AG04449 (cell line): Measurements from ENCODE around the gene PTPRC.
A peak's percentile ranks its signal among the peaks of the same experiment; 100 is the strongest.

Experiments
- CTCF ChIA-PET: fragments of 350-600 bp; formaldehyde crosslinking; extraction: SDS; loops from one replicate; lab custom pipeline; 2021; ENCODE audit warnings: antibody characterized with exemption; lab: Yijun Ruan, JAX
- POLR2A ChIA-PET: fragments of 400-600, 350-600 bp; formaldehyde crosslinking; extraction: SDS; loops from one replicate; lab custom pipeline; 2020; ENCODE audit warnings: antibody characterized with exemption, inconsistent platforms; lab: Yijun Ruan, JAX
- DNase-seq: peaks from one replicate; pipeline ENCODE4 v3.0.0-alpha.2; 2010; ENCODE audit warnings: low read depth, low spot score
- H3K4me3 ChIP-seq: 2 replicates; pipeline ENCODE4 v1.5.1; 2011; ENCODE audit warnings: low read depth, mild to moderate bottlenecking, control low read depth, low read length
- CTCF ChIP-seq: IDR thresholded peaks from one replicate; pipeline ENCODE4 v1.5.1; 2011; ENCODE audit warnings: mild to moderate bottlenecking, moderate library complexity, low read length, control low read depth, inconsistent platforms; ENCODE audit not compliant: insufficient read depth; ENCODE audit errors: missing control alignments

PTPRC gene

GRCh38 chr1:198708761-198709525, 70.1 kb downstream of the PTPRC start:
- ChIA-PET POLR2A (no interaction called here), CTCF (no interaction called here)
- no peak overlapping the region for H3K4me3 ChIP-seq
- DNase-seq = no peak
- no peak for TF ChIP-seq CTCF

- no peak for TF ChIP-seq CTCF
- POLR2A ChIA-PET = no interaction called here
- no peak overlapping the region for H3K4me3 ChIP-seq
- DNase-seq = no peak
- CTCF ChIA-PET = interaction anchor here (0.9 to 1.1 kb wide), 2 partner anchors 12 to 752 kb away, joined by 3 to 4 read pairs; no protein-coding TSS in a partner anchor
Observed at GRCh38 chr1:198711837-198712236, 73.0 kb downstream of the PTPRC start.

- CTCF ChIA-PET = interaction anchor here (1.4 kb wide), 1 partner anchor 11 kb away, joined by 5 read pairs; no protein-coding TSS in a partner anchor
- H3K4me3 ChIP-seq = no peak overlapping the region
- POLR2A ChIA-PET = no interaction called here
- TF ChIP-seq CTCF = no peak
- DNase-seq = peak; percentile 61
Observed at GRCh38 chr1:198713081-198713480, 74.2 kb downstream of the PTPRC start.

GRCh38 chr1:198714271-198714670, 75.4 kb downstream of the PTPRC start:
- DNase-seq = no peak
- TF ChIP-seq CTCF = no peak
- ChIA-PET CTCF (no interaction called here), POLR2A (no interaction called here)
- H3K4me3 ChIP-seq = no peak overlapping the region

- no peak for TF ChIP-seq CTCF
- ChIA-PET CTCF (interaction anchor here (1.4 kb wide), 1 partner anchor 748 kb away, joined by 3 read pairs; no protein-coding TSS in a partner anchor), POLR2A (no interaction called here)
- H3K4me3 ChIP-seq = no peak overlapping the region
- no peak for DNase-seq
Observed at GRCh38 chr1:198716051-198716450, 77.2 kb downstream of the PTPRC start.

- DNase-seq = no peak
- no peak for TF ChIP-seq CTCF
- H3K4me3 ChIP-seq = no peak overlapping the region
- POLR2A ChIA-PET = no interaction called here
- CTCF ChIA-PET = no interaction called here
Observed at GRCh38 chr1:198717510-198717909, 78.7 kb downstream of the PTPRC start.
